Measurements from ENCODE around the gene NUDT1.

DNA sequence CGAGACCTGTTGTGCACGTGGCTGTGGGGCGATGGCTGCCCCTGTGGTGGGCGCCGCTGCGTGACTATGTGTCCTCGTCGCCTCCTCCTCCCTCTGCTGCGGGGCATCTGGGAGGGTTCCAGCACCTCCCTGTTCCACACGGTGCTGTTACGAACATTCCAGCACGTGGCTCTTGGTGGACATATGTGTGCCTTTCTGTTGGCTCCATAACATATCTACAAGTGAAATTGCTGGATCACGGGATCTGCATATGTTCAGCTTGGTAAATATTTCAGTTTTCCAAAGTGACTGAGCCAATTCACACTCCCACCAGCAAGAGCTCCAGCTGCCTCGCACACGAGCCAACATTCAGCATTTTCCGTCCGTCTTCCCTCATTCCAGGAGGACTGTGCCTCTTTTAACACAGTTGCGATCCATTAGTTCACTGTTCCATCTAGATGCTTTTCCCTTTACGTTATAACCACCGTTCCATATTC, 47.1 kb downstream of the NUDT1 start:
- TF ChIP-seq, protein P1, sequence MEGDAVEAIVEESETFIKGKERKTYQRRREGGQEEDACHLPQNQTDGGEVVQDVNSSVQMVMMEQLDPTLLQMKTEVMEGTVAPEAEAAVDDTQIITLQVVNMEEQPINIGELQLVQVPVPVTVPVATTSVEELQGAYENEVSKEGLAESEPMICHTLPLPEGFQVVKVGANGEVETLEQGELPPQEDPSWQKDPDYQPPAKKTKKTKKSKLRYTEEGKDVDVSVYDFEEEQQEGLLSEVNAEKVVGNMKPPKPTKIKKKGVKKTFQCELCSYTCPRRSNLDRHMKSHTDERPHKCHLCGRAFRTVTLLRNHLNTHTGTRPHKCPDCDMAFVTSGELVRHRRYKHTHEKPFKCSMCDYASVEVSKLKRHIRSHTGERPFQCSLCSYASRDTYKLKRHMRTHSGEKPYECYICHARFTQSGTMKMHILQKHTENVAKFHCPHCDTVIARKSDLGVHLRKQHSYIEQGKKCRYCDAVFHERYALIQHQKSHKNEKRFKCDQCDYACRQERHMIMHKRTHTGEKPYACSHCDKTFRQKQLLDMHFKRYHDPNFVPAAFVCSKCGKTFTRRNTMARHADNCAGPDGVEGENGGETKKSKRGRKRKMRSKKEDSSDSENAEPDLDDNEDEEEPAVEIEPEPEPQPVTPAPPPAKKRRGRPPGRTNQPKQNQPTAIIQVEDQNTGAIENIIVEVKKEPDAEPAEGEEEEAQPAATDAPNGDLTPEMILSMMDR (IDR thresholded peaks at IDR 0.05): no peak
- no peak for TF ChIP-seq POLR2A (IDR thresholded peaks at IDR 0.05)

Measured in gastroesophageal sphincter (tissue), 3 donors.